Measurements from ENCODE around the gene PTPRD. TPM values are rescaled to one million over a fixed set of nuclear protein-coding genes. Genes with fewer than 3 reads are reported as not detected.
"Not testable (repeated sequence)": the region's sequence is repeated elsewhere in the genome, so short reads cannot be mapped to it uniquely, and the experiment has no call there.

PTPRD gene
- total RNA-seq, 2 experiments from 2014 or later: 0.03 TPM; not detected in 1

- Histone ChIP-seq H3K9me2 (ENCODE audit: insufficient read depth, low read length) (no peaks in the 10 kb centered on the region), H3K9me3 (ENCODE audit: low read length) (no peaks in the 10 kb centered on the region), H4K20me1 (ENCODE audit: insufficient read depth, low read length) (no peaks in the 10 kb centered on the region), H3K4me2 (ENCODE audit: low read length) (no peak overlapping the region), H3K4me3 (ENCODE audit: low read depth, low read length, poor library complexity, severe bottlenecking) (no peak overlapping the region), H3K36me3 (ENCODE audit: insufficient read depth, low read length) (no peaks in the 10 kb centered on the region), H3K27ac (ENCODE audit: low read depth, low read length, poor library complexity, severe bottlenecking) (no peak overlapping the region), H3K4me1 (ENCODE audit: insufficient read depth, low read length, poor library complexity, severe bottlenecking) (no peaks in the 10 kb centered on the region), H2AFZ (ENCODE audit: low read length) (no peak overlapping the region), H3K79me2 (ENCODE audit: insufficient read depth, low read depth, low read length) (no peaks in the 10 kb centered on the region)
- POLR2A ChIA-PET: interaction anchor here (1.1 kb wide), 1 partner anchor 11 kb away, joined by 3 read pairs; no protein-coding TSS in a partner anchor
- intact Hi-C loops (cut with micrococcal nuclease; ENCODE audit: unreplicated experiment): no loop called here
- BruUV-seq (replicated peaks): no TSS peak
- TF ChIP-seq EZH2phosphoT487 (IDR thresholded peaks at IDR 0.05; ENCODE audit: borderline replicate concordance, low read depth, low read length) (no peak), CTCF (conservative IDR thresholded peaks at IDR 0.05; ENCODE audit: low read length) (no peak)
- no peak for DNase-seq (ENCODE audit: low spot score)
- CTCF ChIA-PET (ENCODE audit: unreplicated experiment): no interaction called here
These were observed 1906.9 kb downstream of the PTPRD start for GRCh38 chr9:8705861-8706260.

- Histone ChIP-seq H3K4me3 (ENCODE audit: low read depth, low read length, poor library complexity, severe bottlenecking) (no peak overlapping the region), H3K27ac (ENCODE audit: low read depth, low read length, poor library complexity, severe bottlenecking) (no peak overlapping the region), H3K9me3 (ENCODE audit: low read length) (no peaks in the 10 kb centered on the region), H3K79me2 (ENCODE audit: insufficient read depth, low read depth, low read length) (no peaks in the 10 kb centered on the region), H4K20me1 (ENCODE audit: insufficient read depth, low read length) (no peaks in the 10 kb centered on the region), H2AFZ (ENCODE audit: low read length) (no peak overlapping the region), H3K4me1 (ENCODE audit: insufficient read depth, low read length, poor library complexity, severe bottlenecking) (no peaks in the 10 kb centered on the region), H3K9me2 (ENCODE audit: insufficient read depth, low read length) (no peaks in the 10 kb centered on the region), H3K36me3 (ENCODE audit: insufficient read depth, low read length) (no peaks in the 10 kb centered on the region), H3K4me2 (ENCODE audit: low read length) (no peak overlapping the region)
- CTCF ChIA-PET (ENCODE audit: unreplicated experiment): no interaction called here
- no TSS peak for BruUV-seq (replicated peaks)
- intact Hi-C loops (cut with micrococcal nuclease; ENCODE audit: unreplicated experiment): no loop called here
- POLR2A ChIA-PET: interaction anchor here (0.7 kb wide), 3 partner anchors 20 to 42 kb away, joined by 3 read pairs; no protein-coding TSS in a partner anchor
- DNase-seq (ENCODE audit: low spot score): no peak
- TF ChIP-seq CTCF (conservative IDR thresholded peaks at IDR 0.05; ENCODE audit: low read length) (no peak), EZH2phosphoT487 (IDR thresholded peaks at IDR 0.05; ENCODE audit: borderline replicate concordance, low read depth, low read length) (no peak)
These were observed 1908.9 kb downstream of the PTPRD start for GRCh38 chr9:8703904-8704303.

- Histone ChIP-seq H3K9me2 (ENCODE audit: insufficient read depth, low read length) (no peaks in the 10 kb centered on the region), H3K4me1 (ENCODE audit: insufficient read depth, low read length, poor library complexity, severe bottlenecking) (no peaks in the 10 kb centered on the region), H3K79me2 (ENCODE audit: insufficient read depth, low read depth, low read length) (no peaks in the 10 kb centered on the region), H3K36me3 (ENCODE audit: insufficient read depth, low read length) (no peaks in the 10 kb centered on the region), H3K4me3 (ENCODE audit: low read depth, low read length, poor library complexity, severe bottlenecking) (no peak overlapping the region), H2AFZ (ENCODE audit: low read length) (no peak overlapping the region), H3K9me3 (ENCODE audit: low read length) (no peaks in the 10 kb centered on the region), H3K27ac (ENCODE audit: low read depth, low read length, poor library complexity, severe bottlenecking) (no peak overlapping the region), H3K4me2 (ENCODE audit: low read length) (no peak overlapping the region), H4K20me1 (ENCODE audit: insufficient read depth, low read length) (no peaks in the 10 kb centered on the region)
- intact Hi-C loops (cut with micrococcal nuclease; ENCODE audit: unreplicated experiment): no loop called here
- CTCF ChIA-PET (ENCODE audit: unreplicated experiment): no interaction called here
- no peak for TF ChIP-seq EZH2phosphoT487 (IDR thresholded peaks at IDR 0.05; ENCODE audit: borderline replicate concordance, low read depth, low read length)
- TF ChIP-seq CTCF (conservative IDR thresholded peaks at IDR 0.05; ENCODE audit: low read length): no peak
- POLR2A ChIA-PET: no interaction called here
- no TSS peak for BruUV-seq (replicated peaks)
- no peak for DNase-seq (ENCODE audit: low spot score)
These were observed 1910.9 kb downstream of the PTPRD start for GRCh38 chr9:8701904-8702303.

GRCh38 chr9:8697565-8697964, 1915.2 kb downstream of the PTPRD start:
- CTCF ChIA-PET (ENCODE audit: unreplicated experiment); H3K4me1 ChIP-seq (ENCODE audit: insufficient read depth, low read length, poor library complexity, severe bottlenecking); H3K4me3 ChIP-seq (ENCODE audit: low read depth, low read length, poor library complexity, severe bottlenecking); H3K36me3 ChIP-seq (ENCODE audit: insufficient read depth, low read length); H3K79me2 ChIP-seq (ENCODE audit: insufficient read depth, low read depth, low read length); POLR2A ChIA-PET; H3K9me2 ChIP-seq (ENCODE audit: insufficient read depth, low read length); H3K9me3 ChIP-seq (ENCODE audit: low read length); H3K27ac ChIP-seq (ENCODE audit: low read depth, low read length, poor library complexity, severe bottlenecking); intact Hi-C loops (cut with micrococcal nuclease; ENCODE audit: unreplicated experiment); DNase-seq (ENCODE audit: low spot score); BruUV-seq (replicated peaks); H4K20me1 ChIP-seq (ENCODE audit: insufficient read depth, low read length); H3K4me2 ChIP-seq (ENCODE audit: low read length); H2AFZ ChIP-seq (ENCODE audit: low read length): not testable (repeated sequence)

All from OCI-LY7 (cell line).